Measurements from ENCODE around the gene TMEM151B. TPM values are rescaled to one million over a fixed set of nuclear protein-coding genes. Genes with fewer than 3 reads are reported as not detected.
"Not testable (repeated sequence)": the region's sequence is repeated elsewhere in the genome, so short reads cannot be mapped to it uniquely, and the experiment has no call there.

Gene TMEM151B
- polyA plus RNA-seq, 2 of the 4 experiments (the other 2 are of a cell fraction): 0.01 TPM; not detected in 1

DNA sequence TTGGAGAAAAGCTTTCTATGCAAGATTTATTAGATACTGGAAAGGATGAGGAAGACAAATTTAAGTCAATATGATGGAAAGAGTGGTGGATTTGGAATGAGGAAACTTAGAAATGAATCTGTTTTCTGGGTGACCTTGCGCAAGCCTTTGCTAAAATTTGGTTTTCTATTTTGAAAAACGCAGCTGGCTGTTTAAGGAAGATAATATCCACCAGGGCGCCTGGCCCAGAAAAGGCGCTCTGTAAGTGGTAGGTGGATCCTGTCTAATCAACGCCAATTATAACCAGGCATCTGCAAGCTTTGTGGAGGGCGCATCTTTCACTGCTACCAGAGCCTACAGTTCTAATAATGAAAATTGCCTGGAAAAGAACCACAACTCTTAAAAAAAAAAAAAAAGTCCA lies 71.8 kb downstream of the TMEM151B start:
- no peak overlapping the region for H3K4me2 ChIP-seq
- CTCF ChIA-PET: interaction anchor here (0.7 to 4.6 kb wide), 3 partner anchors 45 to 74 kb away, joined by 3 to 21 read pairs (median 3); partner anchors contain the start of gene CDC5L
- DNase-seq (ENCODE audit: low read depth in 1 of 2, low spot score in 1 of 2): no peak
- TF ChIP-seq HEYL (CRISPR knock-in tag; IDR thresholded peaks at IDR 0.05): no peak
- no peak for TF ChIP-seq FOSB (CRISPR knock-in tag; IDR thresholded peaks at IDR 0.05)
- TF ChIP-seq, protein P1, sequence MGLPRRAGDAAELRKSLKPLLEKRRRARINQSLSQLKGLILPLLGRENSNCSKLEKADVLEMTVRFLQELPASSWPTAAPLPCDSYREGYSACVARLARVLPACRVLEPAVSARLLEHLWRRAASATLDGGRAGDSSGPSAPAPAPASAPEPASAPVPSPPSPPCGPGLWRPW (IDR thresholded peaks at IDR 0.05): no peak
- no peak for TF ChIP-seq CHD2 (IDR thresholded peaks at IDR 0.05; ENCODE audit: low read length, partially characterized antibody)
- no peak for TF ChIP-seq EHMT2 (IDR thresholded peaks at IDR 0.05; ENCODE audit: low read depth)
- TF ChIP-seq CBX2 (IDR thresholded peaks at IDR 0.05; ENCODE audit: borderline replicate concordance, low read depth): no peak
- TF ChIP-seq NPAS2 (CRISPR knock-in tag; IDR thresholded peaks at IDR 0.05; ENCODE audit: borderline replicate concordance): no peak
- TF ChIP-seq, protein P2, sequence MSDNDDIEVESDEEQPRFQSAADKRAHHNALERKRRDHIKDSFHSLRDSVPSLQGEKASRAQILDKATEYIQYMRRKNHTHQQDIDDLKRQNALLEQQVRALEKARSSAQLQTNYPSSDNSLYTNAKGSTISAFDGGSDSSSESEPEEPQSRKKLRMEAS (IDR thresholded peaks at IDR 0.05): no peak
- no peak for TF ChIP-seq POLR2A (IDR thresholded peaks at IDR 0.05; ENCODE audit: low read length)
- no peak for TF ChIP-seq JUNB (IDR thresholded peaks at IDR 0.05)
- no peak for TF ChIP-seq FOXS1 (CRISPR knock-in tag; IDR thresholded peaks at IDR 0.05)
- no peak for TF ChIP-seq BHLHE40 (IDR thresholded peaks at IDR 0.05; ENCODE audit: low read depth, low read length)
- no peak for TF ChIP-seq JUN (IDR thresholded peaks at IDR 0.05)
- TF ChIP-seq, protein P3, sequence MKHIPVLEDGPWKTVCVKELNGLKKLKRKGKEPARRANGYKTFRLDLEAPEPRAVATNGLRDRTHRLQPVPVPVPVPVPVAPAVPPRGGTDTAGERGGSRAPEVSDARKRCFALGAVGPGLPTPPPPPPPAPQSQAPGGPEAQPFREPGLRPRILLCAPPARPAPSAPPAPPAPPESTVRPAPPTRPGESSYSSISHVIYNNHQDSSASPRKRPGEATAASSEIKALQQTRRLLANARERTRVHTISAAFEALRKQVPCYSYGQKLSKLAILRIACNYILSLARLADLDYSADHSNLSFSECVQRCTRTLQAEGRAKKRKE (CRISPR knock-in tag; IDR thresholded peaks at IDR 0.05; ENCODE audit: low read depth): no peak
- no peak for TF ChIP-seq EHF (CRISPR knock-in tag; IDR thresholded peaks at IDR 0.05)
- no peak for TF ChIP-seq HDAC2 (IDR thresholded peaks at IDR 0.05)
- TF ChIP-seq, protein P4, sequence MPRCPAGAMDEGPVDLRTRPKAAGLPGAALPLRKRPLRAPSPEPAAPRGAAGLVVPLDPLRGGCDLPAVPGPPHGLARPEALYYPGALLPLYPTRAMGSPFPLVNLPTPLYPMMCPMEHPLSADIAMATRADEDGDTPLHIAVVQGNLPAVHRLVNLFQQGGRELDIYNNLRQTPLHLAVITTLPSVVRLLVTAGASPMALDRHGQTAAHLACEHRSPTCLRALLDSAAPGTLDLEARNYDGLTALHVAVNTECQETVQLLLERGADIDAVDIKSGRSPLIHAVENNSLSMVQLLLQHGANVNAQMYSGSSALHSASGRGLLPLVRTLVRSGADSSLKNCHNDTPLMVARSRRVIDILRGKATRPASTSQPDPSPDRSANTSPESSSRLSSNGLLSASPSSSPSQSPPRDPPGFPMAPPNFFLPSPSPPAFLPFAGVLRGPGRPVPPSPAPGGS (IDR thresholded peaks at IDR 0.05): no peak
- TF ChIP-seq, protein P5, sequence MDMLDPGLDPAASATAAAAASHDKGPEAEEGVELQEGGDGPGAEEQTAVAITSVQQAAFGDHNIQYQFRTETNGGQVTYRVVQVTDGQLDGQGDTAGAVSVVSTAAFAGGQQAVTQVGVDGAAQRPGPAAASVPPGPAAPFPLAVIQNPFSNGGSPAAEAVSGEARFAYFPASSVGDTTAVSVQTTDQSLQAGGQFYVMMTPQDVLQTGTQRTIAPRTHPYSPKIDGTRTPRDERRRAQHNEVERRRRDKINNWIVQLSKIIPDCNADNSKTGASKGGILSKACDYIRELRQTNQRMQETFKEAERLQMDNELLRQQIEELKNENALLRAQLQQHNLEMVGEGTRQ (IDR thresholded peaks at IDR 0.05): no peak
- TF ChIP-seq ESRRA (IDR thresholded peaks at IDR 0.05; ENCODE audit: borderline replicate concordance, low read length): no peak
- POLR2A ChIA-PET: no interaction called here
- FAIRE-seq: no peak
- WGBS (ENCODE audit: missing lambda C conversion rate): 81% methylated on average over 6 of the region's 6 CpGs
- no peaks in the 10 kb centered on the region for H3K4me1 ChIP-seq
- no peaks in the 10 kb centered on the region for H3K9me3 ChIP-seq
- no peak for ATAC-seq
- no peak overlapping the region for H3K27ac ChIP-seq
- no peak overlapping the region for H3K4me3 ChIP-seq

DNA sequence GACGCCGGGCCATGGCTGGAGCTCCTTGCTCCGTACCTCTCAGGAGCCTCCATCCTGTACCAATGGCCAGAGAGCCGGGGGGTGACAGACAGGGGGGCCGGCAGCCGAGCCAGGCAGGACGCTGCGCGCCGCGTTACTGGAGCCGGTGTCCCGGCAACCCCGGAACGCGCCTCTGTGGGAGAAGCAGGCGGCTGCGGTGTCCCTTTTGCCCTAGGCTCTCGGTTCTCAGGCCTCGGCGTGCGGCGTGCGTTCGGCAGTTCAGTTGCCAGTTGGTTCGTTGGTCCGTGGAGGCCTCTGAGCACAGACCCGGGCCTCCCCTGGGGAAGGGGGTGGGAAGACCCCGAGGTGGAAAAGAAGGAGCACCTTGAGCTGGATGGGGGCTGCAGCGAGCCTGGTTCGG lies 72.2 kb downstream of the TMEM151B start, which contains the start of gene SPATS1:
TSS of gene SPATS1 (plus strand) at position 162 of the 400 bp plus-strand sequence. CDS start 446 bp downstream, outside the sequence.
- ChIA-PET CTCF (interaction anchor here (1.0 to 4.6 kb wide), 2 partner anchors 75 to 246 kb away, joined by 3 to 21 read pairs; no protein-coding TSS in a partner anchor), POLR2A (no interaction called here)
- Histone ChIP-seq H3K4me3 (no peak within 1 kb of the TSS), H3K27ac (no peak within 1 kb of the TSS), H3K4me1 (no peaks in the 10 kb centered on the region), H3K4me2 (no peak within 1 kb of the TSS), H3K9me3 (no peaks in the 10 kb centered on the region)
- TF ChIP-seq CEBPB (IDR thresholded peaks at IDR 0.05) (no peak), RCOR1 (IDR thresholded peaks at IDR 0.05; ENCODE audit: low read depth, low read length) (no peak), PHF8 (IDR thresholded peaks at IDR 0.05; ENCODE audit: borderline replicate concordance, low read depth) (no peak), RFX5 (IDR thresholded peaks at IDR 0.05) (no peak), HDAC2 (IDR thresholded peaks at IDR 0.05) (no peak), RAD21 (conservative IDR thresholded peaks at IDR 0.05 in 1 of 2, IDR thresholded peaks at IDR 0.05 in 1 of 2) (no peak), POLR2A (IDR thresholded peaks at IDR 0.05; ENCODE audit: low read length) (no peak)
- TF ChIP-seq, protein P6, sequence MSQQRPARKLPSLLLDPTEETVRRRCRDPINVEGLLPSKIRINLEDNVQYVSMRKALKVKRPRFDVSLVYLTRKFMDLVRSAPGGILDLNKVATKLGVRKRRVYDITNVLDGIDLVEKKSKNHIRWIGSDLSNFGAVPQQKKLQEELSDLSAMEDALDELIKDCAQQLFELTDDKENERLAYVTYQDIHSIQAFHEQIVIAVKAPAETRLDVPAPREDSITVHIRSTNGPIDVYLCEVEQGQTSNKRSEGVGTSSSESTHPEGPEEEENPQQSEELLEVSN (IDR thresholded peaks at IDR 0.05; ENCODE audit: borderline replicate concordance, low read depth): no peak
- no peak for DNase-seq (ENCODE audit: low read depth in 1 of 2, low spot score in 1 of 2)
- no peak for FAIRE-seq
- 78% methylated on average over 23 of the region's 31 CpGs for WGBS (ENCODE audit: missing lambda C conversion rate)
- no peak for ATAC-seq

DNA sequence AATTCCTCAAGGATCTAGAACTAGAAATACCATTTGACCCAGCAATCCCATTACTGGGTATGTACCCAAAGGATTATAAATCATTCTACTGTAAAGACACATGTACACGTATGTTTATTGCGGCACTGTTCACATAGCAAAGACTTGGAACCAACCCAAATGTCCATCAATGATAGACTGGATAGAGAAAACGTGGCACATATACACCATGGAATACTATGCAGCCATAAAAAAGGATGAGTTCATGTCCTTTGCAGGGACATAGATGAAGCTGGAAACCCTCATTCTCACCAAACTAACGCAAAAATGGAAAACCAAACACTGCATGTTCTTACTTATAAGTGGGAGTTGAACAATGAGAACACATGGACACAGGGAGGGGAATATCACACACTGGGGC lies 76.6 kb downstream of the TMEM151B start:
- 21% methylated on average over 4 of the region's 4 CpGs for WGBS (ENCODE audit: missing lambda C conversion rate)
- DNase-seq (ENCODE audit: low read depth in 1 of 2, low spot score in 1 of 2); CTCF ChIA-PET; POLR2A ChIA-PET; FAIRE-seq; H3K4me3 ChIP-seq; ATAC-seq; H3K27ac ChIP-seq; H3K4me2 ChIP-seq; H3K4me1 ChIP-seq; H3K9me3 ChIP-seq: not testable (repeated sequence)
